Fibroblast of pulmonary artery (primary cell): ENCODE measurements around the gene F13A1.

Experiments used
- DNase-seq: peaks from one replicate; pipeline ENCODE4 v3.0.0-alpha.2; 2010; ENCODE audit warnings: low read depth
- H3K4me3 ChIP-seq: replicated peaks from 2 replicates; pipeline ENCODE4 v1.5.1; 2011; ENCODE audit warnings: low read depth, mild to moderate bottlenecking, control low read depth, low read length, moderate library complexity
- TF ChIP-seq, protein P1 (sequence below): IDR thresholded peaks from 2 replicates; pipeline ENCODE4 v1.5.1; 2011; ENCODE audit warnings: mild to moderate bottlenecking, control low read depth, low read length, inconsistent platforms; ENCODE audit errors: missing control alignments

F13A1 gene

DNA sequence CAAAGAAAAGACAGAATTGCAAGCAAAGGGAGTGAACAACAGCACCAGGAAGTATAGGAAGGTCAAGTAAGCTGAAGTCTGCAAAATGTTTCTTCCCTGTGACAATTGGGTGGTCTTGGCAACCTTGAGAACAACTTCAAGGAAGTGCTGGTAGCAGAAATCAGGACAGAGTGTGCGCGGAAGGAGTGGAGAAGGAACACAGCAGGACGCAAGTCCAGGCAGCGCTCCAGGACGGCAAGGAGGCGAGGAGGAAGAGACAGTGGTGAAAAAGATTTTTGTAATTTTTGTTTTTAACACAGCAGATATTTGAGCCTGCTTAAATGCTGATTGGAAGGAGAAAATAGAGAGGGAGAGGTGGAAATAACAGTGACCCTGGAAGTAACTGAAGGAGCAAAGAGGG lies 141.7 kb downstream of the F13A1 start:
- TF ChIP-seq, protein P1, sequence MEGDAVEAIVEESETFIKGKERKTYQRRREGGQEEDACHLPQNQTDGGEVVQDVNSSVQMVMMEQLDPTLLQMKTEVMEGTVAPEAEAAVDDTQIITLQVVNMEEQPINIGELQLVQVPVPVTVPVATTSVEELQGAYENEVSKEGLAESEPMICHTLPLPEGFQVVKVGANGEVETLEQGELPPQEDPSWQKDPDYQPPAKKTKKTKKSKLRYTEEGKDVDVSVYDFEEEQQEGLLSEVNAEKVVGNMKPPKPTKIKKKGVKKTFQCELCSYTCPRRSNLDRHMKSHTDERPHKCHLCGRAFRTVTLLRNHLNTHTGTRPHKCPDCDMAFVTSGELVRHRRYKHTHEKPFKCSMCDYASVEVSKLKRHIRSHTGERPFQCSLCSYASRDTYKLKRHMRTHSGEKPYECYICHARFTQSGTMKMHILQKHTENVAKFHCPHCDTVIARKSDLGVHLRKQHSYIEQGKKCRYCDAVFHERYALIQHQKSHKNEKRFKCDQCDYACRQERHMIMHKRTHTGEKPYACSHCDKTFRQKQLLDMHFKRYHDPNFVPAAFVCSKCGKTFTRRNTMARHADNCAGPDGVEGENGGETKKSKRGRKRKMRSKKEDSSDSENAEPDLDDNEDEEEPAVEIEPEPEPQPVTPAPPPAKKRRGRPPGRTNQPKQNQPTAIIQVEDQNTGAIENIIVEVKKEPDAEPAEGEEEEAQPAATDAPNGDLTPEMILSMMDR, result no peak
- no peak for DNase-seq
- H3K4me3 ChIP-seq, result no peak overlapping the region

DNA sequence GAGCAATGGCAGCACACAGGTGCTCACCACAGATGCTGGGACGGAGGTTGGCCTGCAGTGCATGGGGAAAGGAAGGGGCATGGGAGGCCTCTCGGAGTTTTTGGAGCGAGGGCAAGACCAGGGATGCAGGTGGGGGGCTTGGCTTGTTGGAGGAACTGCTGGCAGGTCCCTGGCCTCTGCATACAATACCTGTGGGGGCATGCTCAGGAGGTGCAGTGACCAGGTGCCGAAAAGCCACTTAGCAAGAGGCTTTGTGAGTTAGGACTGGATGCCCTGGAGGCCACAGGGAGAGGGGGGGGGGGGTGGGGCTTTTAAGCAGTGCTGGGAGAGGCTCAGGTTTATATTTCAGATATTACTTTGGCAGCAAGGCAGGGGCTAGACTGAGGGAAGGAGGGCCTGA lies 142.7 kb downstream of the F13A1 start:
- TF ChIP-seq, protein P1, result no peak
- DNase-seq, result no peak
- no peak overlapping the region for H3K4me3 ChIP-seq

GRCh38 chr6:6176586-6177228 lies 143.8 kb downstream of the F13A1 start:
- no peak for DNase-seq
- TF ChIP-seq, protein P1, result no peak

DNA sequence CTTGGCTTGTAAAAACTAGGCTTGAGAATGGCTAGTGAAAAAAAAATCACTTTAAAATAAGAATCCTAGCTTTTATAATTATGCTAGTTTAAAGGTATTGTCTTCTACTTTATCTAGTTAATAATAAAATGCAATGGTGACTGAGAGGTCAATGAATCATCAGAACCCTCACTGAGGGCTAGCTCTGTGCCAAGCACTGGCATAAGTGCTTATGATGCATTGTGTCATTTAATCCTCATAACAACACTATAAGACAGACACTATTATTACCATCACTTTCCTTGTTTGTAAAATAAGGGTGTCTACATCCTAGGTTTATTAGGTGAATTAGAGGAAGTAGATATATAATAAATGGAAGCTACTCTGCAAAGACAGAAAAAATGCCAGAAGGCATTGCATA lies 144.3 kb downstream of the F13A1 start:
- no peak overlapping the region for H3K4me3 ChIP-seq
- no peak for DNase-seq
- TF ChIP-seq, protein P1, result no peak

More at GRCh38 chr6:6176586-6177228, 143.8 kb downstream of the F13A1 start:
- H3K4me3 ChIP-seq, result no peak overlapping the region

- no peak for DNase-seq
- no peak overlapping the region for H3K4me3 ChIP-seq
- TF ChIP-seq, protein P1, result no peak
Observed at GRCh38 chr6:6169141-6169540, 151.3 kb downstream of the F13A1 start.

- no peak for DNase-seq
- no peak overlapping the region for H3K4me3 ChIP-seq
- TF ChIP-seq, protein P1, result no peak
Observed at GRCh38 chr6:6166064-6166463, 154.4 kb downstream of the F13A1 start.

- no peak overlapping the region for H3K4me3 ChIP-seq
- DNase-seq, result no peak
- TF ChIP-seq, protein P1, result no peak
Observed at GRCh38 chr6:6164367-6164766, 156.1 kb downstream of the F13A1 start.
